ENCODE results near the gene ABLIM1. TPM values are rescaled to one million over a fixed set of nuclear protein-coding genes. Genes with fewer than 3 reads are reported as not detected.

ABLIM1 gene
- total RNA-seq, 4 donors from 2014 or later = 156 to 278 (median 213) TPM

- DNase-seq (ENCODE audit: low spot score in 2 of 2) = no peak
- 56% methylated on average over 3 of the region's 3 CpGs for WGBS
- Histone ChIP-seq H3K9me3 (no peaks in the 10 kb centered on the region), H3K27me3 (no peaks in the 10 kb centered on the region), H3K4me3 (no peak overlapping the region), H3K36me3 (no peaks in the 10 kb centered on the region), H3K27ac (no peak overlapping the region), H3K4me1 (peaks cover 39% of the 10 kb centered on the region)
- TF ChIP-seq CTCF (IDR thresholded peaks at IDR 0.05) (no peak), POLR2AphosphoS5 (IDR thresholded peaks at IDR 0.05) (no peak), POLR2A (IDR thresholded peaks at IDR 0.05) (no peak), EP300 (IDR thresholded peaks at IDR 0.05) (no peak)
These were observed 111.0 kb downstream of the ABLIM1 start for GRCh38 chr10:114547056-114547455.

GRCh38 chr10:114545819-114546218, 112.3 kb downstream of the ABLIM1 start:
- no peak overlapping the region for H3K4me3 ChIP-seq
- H3K27me3 ChIP-seq = no peaks in the 10 kb centered on the region
- WGBS = 97% methylated on average over 5 of the region's 5 CpGs

GRCh38 chr10:114545071-114545470, 113.0 kb downstream of the ABLIM1 start:
- H3K4me1 ChIP-seq = peaks cover 44% of the 10 kb centered on the region
- H3K27ac ChIP-seq = no peak overlapping the region
- no peaks in the 10 kb centered on the region for H3K27me3 ChIP-seq
- TF ChIP-seq EP300 (IDR thresholded peaks at IDR 0.05) = no peak
- no peak for TF ChIP-seq CTCF (IDR thresholded peaks at IDR 0.05)
- no peak for TF ChIP-seq POLR2AphosphoS5 (IDR thresholded peaks at IDR 0.05)
- TF ChIP-seq POLR2A (IDR thresholded peaks at IDR 0.05) = no peak
- H3K9me3 ChIP-seq = no peaks in the 10 kb centered on the region
- H3K36me3 ChIP-seq = no peaks in the 10 kb centered on the region
- no peak overlapping the region for H3K4me3 ChIP-seq
- no peak for DNase-seq (ENCODE audit: low spot score in 2 of 2)
- 84% methylated on average over 10 of the region's 10 CpGs for WGBS

More at GRCh38 chr10:114545819-114546218, 112.3 kb downstream of the ABLIM1 start:
- H3K4me1 ChIP-seq = peaks cover 39% of the 10 kb centered on the region
- no peak overlapping the region for H3K27ac ChIP-seq
- TF ChIP-seq POLR2AphosphoS5 (IDR thresholded peaks at IDR 0.05) = no peak
- TF ChIP-seq POLR2A (IDR thresholded peaks at IDR 0.05) = no peak
- TF ChIP-seq EP300 (IDR thresholded peaks at IDR 0.05) = no peak
- no peak for TF ChIP-seq CTCF (IDR thresholded peaks at IDR 0.05)
- DNase-seq (ENCODE audit: low spot score in 2 of 2) = no peak
- no peaks in the 10 kb centered on the region for H3K36me3 ChIP-seq
- H3K9me3 ChIP-seq = no peaks in the 10 kb centered on the region

GRCh38 chr10:114544045-114544659, 113.9 kb downstream of the ABLIM1 start:
- no peaks in the 10 kb centered on the region for H3K27me3 ChIP-seq
- H3K9me3 ChIP-seq = no peaks in the 10 kb centered on the region
- DNase-seq (ENCODE audit: low spot score in 2 of 2) = no peak
- WGBS = 46% methylated on average over 7 of the region's 9 CpGs
- no peak overlapping the region for H3K4me3 ChIP-seq
- H3K4me1 ChIP-seq = peaks cover 49% of the 10 kb centered on the region
- TF ChIP-seq CTCF (IDR thresholded peaks at IDR 0.05) (no peak), POLR2AphosphoS5 (IDR thresholded peaks at IDR 0.05) (no peak), EP300 (IDR thresholded peaks at IDR 0.05) (no peak), POLR2A (IDR thresholded peaks at IDR 0.05) (no peak)
- no peak overlapping the region for H3K27ac ChIP-seq
- H3K36me3 ChIP-seq = no peaks in the 10 kb centered on the region

- H3K36me3 ChIP-seq = no peaks in the 10 kb centered on the region
- H3K27ac ChIP-seq = no peak overlapping the region
- no peak for DNase-seq (ENCODE audit: low spot score in 2 of 2)
- TF ChIP-seq POLR2A (IDR thresholded peaks at IDR 0.05) (no peak), EP300 (IDR thresholded peaks at IDR 0.05) (no peak), POLR2AphosphoS5 (IDR thresholded peaks at IDR 0.05) (no peak), CTCF (IDR thresholded peaks at IDR 0.05) (no peak)
- no peak overlapping the region for H3K4me3 ChIP-seq
- 57% methylated on average over 8 of the region's 8 CpGs for WGBS
- H3K27me3 ChIP-seq = no peaks in the 10 kb centered on the region
- peaks cover 46% of the 10 kb centered on the region for H3K4me1 ChIP-seq
- H3K9me3 ChIP-seq = no peaks in the 10 kb centered on the region
These were observed 114.6 kb downstream of the ABLIM1 start for GRCh38 chr10:114543456-114543855.

All from suprapubic skin (tissue), 4 donors.